Suprapubic skin (tissue), 3 donors: ENCODE measurements around the gene ASIC2.

Source experiments
- CTCF ChIP-seq, 2 donors: fragments of 200-600 bp in 1 of 2; fragments of 450-650 bp in 1 of 2; sonication (generic) in 1 of 2; IDR thresholded peaks; one replicate each; pipeline ENCODE4 v1.5.1; 2016 to 2019; ENCODE audit warnings: antibody characterized with exemption in 2 of 2, mild to moderate bottlenecking in 1 of 2, moderate library complexity in 1 of 2
- POLR2AphosphoS5 ChIP-seq, 3 donors: sonication (generic); formaldehyde crosslinking; IDR thresholded peaks; one replicate each; pipeline ENCODE4 v1.6.1; 2017; ENCODE audit warnings: antibody characterized with exemption in 3 of 3

- TF ChIP-seq CTCF (IDR thresholded peaks at IDR 0.05) (no peak), POLR2AphosphoS5 (IDR thresholded peaks at IDR 0.05) (no peak)
Measured at GRCh38 chr17:33044771-33045170, 248.3 kb downstream of the ASIC2 start.
